Stimulated activated CD8-positive, alpha-beta memory T cell treated with anti-CD3 and anti-CD28 coated beads, Interleukin-4, amount 100 ng/mL, for 4 hours (primary cell): ENCODE measurements around the gene CLK2.
"Not testable (repeated sequence)": the region's sequence is repeated elsewhere in the genome, so short reads cannot be mapped to it uniquely, and the experiment has no call there.

Source experiments
- DNase-seq, 2 donors: peaks; one replicate each; pipeline ENCODE4 v3.0.0-alpha.2; 2020; ENCODE audit warnings: low read depth in 2 of 2, low spot score in 1 of 2

CLK2 gene

DNA sequence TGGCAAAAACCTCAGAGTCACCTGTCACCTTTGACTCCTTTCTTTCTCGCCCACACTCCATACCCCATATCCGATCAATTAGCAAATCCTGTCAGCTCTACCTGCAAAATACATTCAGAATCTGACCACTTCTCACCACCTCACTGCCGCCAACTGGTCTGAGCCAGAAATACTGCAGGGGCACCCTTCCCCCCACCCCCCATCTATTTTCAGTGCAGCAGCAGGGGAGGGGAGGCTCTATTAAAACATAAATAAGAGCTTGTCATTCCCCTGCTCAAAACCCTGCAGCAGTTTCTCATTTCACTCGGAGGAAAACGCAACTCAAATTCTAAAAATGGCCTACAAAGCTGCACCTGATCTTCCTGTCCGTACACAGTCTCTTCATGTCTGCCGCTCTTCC is 24.1 kb upstream of the CLK2 start:
- DNase-seq: no peak

DNA sequence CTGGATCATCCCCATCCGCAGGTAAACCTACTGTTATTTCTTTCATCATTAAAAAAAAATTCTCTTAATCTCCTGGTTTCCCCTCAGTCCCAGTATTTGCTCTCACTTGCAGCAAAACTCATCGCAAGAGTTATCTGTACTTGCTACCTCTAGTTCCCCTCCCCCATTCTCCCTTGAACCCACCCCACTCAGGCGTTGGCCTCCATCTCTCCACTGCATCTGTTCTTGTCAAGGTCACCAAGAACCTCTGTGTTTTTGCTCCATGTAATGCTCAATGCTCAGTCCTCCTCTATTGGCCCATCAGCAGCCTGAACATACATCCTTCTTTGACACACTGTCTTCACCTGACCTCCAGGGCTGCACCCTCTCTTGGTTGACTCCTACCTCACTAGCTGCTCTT is 23.4 kb upstream of the CLK2 start:
- no peak for DNase-seq

DNA sequence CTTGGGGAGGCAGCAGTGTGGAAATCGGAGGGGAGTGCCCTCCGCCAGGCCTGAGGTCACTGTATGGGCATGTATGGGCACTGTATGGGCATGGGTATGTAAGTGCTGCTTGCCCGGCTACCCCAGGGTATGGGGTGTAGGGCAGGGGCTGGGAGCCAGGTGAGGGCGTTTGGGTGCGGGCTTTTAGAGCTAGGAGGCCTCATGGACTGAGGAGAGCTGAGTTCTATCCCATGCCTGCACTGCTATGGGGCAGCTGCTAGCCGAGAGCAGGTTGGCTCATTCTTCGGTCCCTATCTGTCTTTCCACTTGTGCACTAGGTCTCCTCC is 22.6 kb upstream of the CLK2 start:
- no peak for DNase-seq

DNA sequence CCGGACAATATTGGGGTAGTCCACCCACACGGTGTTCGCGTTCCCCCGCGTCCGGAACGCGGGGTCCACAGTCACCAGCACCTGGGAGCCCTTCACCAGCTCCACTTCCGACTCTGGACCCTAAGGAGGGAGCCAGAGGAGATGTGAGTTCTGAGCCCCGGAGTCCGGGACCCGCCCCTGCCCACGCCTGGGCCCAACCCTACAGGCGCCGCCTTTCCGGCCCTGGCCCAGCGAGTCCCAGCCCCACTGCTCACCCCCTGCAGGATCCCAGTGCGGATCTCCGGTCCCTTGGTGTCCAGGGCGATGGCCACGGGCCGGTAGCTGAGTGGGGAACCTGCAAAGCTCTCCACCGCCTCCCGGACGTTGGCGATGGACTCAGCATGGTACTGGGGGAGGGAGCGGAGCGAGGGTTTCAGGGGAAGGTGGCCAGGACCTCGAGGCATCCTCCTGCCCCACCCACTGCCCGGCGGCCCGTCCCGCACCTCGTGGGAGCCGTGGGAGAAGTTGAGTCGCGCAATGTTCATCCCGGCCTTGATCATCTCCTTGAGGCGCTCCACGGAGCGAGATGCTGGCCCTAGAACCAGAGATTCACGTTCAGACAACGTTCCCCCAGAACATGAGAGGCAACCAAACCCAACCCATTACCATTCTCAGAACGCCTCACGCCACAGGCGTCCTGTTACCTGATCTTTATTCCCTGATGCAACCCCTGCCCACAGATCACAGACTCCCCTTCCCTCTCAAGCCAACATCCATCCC is 22.1 kb upstream of the CLK2 start:
- no peak for DNase-seq

DNA sequence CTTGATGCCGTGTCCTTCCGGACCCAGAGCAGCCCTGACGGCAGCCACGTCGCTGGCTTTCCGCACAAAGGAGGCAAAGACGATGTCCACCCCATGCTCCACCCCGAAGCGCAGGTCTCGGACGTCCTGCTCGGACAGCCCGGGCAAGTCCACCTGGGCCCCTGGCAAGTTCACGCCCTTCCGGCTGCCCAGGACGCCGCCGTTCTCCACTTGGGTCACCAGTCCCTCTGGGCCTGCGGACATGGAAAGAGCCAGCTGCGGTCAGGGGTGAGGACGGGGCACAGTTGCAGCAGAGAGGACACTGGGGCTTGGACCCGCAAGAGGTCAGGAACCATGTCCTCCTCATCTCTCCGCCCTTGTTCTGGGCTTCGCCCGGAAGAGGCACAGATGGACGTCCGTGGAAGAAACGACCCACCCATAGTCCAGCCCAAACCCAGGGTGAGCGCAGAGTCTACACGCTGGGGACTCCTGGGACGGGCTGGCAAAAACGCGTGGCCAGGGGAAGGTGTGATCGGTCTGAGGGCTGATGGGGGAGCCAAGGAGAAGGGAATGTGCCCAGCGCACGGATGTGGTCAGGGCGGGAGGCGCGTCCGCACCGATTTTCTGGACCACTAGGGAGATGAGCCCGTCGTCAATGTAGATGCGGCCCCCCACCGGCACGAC is 21.3 kb upstream of the CLK2 start:
- no peak for DNase-seq

DNA sequence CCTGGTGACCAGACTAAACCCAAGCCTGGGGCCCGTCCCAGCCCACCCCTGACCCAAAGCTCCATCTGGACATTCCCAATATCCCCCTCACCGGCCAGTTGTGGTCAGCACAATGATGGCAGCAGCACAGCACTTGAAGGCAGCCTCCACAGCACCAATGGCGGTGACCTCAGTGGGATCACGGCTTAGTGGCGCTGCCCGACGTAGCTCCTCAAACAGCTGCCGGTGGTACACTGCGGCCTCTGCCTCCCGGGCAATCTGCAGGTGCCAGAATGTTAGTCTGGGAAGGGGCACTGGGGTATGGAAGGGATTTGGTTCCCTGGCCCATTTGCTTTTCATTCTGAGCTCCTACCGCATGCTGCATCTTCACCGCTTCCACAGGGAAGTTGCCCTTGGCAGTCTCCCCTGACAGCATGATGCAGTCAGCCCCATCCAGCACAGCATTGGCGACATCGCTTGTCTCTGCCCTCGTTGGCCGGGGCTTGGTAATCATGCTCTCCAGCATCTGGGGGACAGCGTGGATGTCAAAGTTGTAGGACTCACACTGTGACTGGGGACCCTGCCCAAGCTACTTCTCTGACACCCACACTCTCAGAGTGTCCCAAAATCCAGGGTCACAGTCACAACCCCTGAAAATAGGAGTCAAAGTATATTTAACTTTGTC is 19.9 kb upstream of the CLK2 start:
- DNase-seq: no peak

DNA sequence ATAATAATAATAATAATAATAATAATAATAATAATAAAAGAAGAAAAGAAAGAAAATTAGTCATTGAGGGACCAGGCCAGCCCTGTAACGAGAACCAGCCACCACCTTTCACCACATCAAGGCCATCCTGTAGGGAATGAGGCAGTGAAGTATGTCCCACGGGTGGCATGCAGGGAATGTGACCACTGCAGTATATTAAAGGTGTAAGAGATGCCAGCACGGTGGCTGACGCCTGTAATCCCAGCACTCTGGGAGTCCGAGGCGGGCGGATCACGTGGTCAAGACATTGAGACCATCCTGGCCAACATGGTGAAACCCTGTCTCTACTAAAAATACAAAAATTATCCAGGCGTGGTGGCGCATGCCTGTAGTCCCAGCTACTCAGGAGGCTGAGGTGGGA is 17.7 kb upstream of the CLK2 start:
- DNase-seq: not testable (repeated sequence)

DNA sequence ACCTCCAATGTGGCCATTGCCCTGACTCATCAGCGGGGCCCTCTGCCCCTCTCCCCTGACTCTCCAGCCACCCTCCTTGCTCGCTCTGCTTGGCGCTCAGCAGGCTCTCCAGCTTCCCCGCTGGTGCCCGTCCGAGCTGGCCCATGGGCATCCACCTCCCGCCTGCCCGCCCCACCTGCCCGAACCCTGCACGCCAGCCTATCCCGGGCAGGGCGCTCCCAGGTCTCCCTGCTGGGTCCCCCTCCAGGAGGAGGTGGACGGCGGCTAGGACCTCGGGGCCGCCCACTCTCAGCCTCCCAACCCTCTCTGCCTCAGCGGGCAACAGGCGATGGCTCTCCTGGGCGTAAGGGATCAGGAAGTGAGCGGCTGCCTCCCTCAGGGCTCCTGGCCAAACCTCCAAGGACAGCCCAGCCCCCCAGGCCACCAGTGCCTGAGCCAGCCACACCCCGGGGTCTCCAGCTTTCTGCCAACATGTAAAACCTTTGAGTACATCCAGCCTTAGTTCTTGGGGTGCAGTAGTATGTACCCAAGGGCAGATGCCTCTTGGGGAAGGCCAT is 14.8 kb upstream of the CLK2 start:
- DNase-seq: no peak

DNA sequence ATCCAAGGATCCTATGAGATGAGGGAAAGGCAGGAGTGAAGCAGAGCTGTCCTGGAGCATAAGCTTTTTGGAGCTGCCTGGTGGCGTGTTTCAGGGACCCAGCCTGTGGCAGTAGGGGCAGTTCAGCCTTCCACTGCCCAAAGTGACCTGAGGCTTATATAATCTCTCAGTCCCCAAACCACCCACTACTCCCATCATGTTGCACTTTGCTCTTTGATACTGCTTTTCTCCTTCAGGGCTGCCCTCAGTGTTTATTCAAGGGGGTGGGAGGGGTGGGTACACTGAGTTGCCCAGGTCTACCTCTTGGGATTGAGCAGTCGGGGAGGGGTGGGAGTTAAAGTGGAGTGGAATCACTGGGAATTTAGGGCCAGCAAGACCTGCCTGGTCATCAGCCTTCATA is 13.2 kb upstream of the CLK2 start:
- no peak for DNase-seq

DNA sequence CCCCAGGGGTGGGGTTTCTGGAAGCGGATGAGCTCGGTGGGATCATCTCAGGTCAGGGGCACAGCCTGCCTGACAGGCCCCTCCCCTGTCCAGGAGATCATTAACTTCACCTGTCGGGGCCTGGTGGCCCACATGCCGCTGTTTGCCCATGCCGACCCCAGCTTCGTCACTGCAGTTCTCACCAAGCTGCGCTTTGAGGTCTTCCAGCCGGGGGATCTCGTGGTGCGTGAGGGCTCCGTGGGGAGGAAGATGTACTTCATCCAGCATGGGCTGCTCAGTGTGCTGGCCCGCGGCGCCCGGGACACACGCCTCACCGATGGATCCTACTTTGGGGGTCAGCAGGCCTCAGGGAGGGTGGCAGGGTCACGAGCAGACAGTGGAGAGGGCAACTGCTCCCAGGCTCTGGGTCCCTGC is 12.3 kb upstream of the CLK2 start:
- no peak for DNase-seq

DNA sequence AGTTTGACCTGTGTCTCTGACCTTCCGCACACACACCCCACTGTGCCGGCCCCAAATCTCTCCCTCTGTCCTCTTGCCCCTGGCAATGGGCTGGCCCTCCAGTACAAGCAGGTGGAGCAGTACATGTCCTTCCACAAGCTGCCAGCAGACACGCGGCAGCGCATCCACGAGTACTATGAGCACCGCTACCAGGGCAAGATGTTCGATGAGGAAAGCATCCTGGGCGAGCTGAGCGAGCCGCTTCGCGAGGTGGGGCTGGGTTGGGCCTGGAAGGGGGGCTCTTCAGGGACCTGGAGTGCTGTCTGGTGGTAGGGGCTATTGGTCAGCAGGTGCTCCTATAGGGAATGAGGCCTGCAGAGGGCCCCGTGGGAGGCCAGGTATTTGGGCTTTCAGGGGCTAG is 11.8 kb upstream of the CLK2 start:
- DNase-seq: no peak

DNA sequence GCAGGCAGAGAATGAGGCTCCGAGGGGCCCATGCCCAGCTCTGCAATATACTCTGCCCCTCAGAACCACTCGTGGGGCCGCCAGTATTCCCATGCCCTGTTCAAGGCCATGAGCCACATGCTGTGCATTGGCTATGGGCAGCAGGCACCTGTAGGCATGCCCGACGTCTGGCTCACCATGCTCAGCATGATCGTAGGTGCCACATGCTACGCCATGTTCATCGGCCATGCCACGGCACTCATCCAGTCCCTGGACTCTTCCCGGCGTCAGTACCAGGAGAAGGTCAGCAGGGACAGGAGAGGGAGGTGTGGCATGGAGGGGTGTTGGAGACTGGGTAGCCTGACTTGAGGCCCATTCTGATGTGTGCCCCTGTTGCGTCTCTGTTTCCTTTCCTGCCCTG is 11.2 kb upstream of the CLK2 start:
- DNase-seq: no peak

DNA sequence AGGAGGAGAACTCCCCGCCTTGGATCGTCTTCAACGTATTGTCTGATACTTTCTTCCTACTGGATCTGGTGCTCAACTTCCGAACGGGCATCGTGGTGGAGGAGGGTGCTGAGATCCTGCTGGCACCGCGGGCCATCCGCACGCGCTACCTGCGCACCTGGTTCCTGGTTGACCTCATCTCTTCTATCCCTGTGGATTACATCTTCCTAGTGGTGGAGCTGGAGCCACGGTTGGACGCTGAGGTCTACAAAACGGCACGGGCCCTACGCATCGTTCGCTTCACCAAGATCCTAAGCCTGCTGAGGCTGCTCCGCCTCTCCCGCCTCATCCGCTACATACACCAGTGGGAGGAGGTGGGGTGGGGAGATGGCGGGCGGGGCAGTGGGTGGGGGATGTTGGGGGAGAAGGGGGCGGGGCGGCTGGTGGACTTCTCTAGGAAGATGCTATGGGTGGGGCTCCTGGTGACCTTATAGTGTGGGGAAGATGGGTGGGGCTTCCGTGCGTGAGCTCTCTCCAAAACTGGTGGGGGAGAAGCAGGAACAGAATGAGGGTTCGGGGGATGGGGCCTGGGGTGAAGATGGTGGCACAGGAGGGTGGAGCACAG is 9.3 kb upstream of the CLK2 start:
- no peak for DNase-seq

DNA sequence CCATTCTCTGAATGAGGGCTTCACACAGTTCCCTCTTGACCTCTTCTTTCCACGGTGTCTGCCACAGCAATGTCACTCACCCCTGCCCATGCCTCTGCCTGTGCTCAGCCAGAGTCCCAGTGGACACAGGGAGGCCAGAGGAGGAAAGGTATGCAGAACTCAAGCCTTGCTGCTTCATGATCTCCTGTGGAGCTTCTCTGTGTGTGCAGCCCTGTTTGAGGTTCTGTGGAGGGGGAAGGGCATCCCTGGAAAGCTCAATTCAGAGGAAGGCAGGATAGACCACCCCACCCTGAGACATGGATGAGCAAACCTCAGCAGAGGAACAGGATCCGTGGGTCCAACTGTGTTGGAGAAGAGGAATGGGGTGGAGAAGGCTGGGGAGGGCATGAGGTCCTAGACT is 6.0 kb upstream of the CLK2 start:
- DNase-seq: no peak

DNA sequence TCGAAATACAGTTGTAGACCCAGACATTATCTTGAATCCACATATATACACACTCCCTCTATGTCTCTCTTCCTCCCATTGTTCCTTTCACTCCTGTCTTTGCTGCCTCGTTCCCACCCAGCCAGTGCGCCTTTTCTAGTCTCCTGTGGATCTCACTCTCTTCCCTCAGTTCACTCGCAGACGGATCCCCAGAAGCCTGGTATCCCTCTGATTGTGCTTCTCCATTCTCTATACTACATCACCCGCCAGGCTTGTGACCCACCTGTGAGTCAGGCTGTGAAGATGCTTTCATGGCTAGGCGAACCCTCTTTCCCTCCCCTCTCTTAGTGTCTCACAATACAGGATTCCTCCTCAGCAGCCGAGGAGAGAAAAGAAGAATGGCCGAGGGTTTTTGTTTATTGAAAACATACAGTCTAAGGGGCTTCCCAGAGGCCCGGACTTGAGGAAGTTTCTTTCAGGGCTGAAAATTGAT is 5.4 kb upstream of the CLK2 start:
- DNase-seq: no peak

DNA sequence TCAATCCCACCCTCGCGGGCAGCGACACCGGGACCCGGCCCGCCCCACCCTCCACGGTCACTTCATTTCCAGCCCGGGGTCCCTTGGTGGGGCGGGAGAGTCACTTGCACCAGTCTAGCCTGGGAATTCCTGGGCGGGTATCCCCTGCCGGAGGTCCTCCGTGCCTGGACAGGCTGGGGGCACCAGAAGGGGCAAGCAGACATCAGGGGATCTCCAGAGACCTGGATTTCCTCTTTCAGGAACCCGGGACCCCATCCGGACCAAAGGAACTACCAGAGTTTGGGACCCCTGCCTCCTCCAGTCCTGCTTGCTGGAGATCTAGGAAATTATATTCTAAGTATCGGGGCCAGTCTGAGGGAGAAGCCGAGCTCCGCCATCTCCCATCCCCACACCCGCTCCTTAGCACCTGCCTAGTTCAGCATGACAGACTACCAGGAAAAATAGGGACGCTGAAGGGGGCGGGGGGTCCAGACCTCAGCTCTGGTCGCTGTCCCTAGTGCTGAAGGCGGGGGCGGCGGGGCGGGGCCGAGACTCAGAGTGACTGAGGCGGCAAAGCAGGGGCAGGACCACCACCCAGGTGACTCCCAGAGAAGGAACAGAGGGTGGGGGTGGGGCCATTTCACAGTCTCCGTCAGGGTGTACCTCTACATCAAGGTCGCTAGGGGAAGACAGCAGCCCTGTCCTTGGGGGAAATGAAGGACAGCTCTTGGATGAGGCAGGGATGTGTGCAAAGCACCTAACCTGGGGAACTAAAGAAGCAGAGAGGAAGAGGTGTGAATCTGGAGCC is 4.8 kb upstream of the CLK2 start:
- peak; percentile 52 to 62 for DNase-seq

DNA sequence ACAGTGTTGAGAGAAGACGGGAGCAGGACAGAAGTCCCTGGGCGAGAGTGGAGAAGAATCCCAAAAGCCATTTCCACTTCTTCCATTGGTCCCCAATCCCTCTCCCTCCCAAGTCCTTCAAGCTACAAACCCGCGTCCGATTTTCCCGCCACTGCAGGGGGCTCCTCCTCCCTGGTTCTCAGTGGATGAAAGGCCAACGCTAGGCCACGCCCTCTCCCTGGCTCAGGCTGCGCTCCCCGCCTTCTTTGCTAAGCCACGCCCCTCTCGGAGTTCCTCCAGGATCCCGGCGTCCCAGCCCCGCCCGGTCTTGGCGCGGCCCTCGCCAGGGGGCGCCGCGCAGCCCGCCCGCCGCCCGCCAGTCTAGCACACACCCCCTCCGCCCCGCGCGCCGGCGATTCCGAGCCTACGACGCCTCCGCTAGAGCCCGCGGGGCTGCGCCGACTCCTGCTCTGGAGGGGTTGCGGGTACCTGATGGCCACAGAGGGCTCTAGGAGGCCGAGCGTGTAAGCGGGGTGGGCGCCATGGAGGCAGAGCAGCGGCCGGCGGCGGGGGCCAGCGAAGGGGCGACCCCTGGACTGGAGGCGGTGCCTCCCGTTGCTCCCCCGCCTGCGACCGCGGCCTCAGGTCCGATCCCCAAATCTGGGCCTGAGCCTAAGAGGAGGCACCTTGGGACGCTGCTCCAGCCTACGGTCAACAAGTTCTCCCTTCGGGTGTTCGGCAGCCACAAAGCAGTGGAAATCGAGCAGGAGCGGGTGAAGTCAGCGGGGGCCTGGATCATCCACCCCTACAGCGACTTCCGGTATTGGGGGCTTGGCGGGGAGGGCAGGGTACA is 4.0 kb upstream of the CLK2 start, which contains the start of gene HCN3:
TSS of gene HCN3 (plus strand) at position 394 of the 832 bp plus-strand sequence. CDS start at position 522, 128 bp downstream.
- peak; percentile 86 to 90 for DNase-seq

DNA sequence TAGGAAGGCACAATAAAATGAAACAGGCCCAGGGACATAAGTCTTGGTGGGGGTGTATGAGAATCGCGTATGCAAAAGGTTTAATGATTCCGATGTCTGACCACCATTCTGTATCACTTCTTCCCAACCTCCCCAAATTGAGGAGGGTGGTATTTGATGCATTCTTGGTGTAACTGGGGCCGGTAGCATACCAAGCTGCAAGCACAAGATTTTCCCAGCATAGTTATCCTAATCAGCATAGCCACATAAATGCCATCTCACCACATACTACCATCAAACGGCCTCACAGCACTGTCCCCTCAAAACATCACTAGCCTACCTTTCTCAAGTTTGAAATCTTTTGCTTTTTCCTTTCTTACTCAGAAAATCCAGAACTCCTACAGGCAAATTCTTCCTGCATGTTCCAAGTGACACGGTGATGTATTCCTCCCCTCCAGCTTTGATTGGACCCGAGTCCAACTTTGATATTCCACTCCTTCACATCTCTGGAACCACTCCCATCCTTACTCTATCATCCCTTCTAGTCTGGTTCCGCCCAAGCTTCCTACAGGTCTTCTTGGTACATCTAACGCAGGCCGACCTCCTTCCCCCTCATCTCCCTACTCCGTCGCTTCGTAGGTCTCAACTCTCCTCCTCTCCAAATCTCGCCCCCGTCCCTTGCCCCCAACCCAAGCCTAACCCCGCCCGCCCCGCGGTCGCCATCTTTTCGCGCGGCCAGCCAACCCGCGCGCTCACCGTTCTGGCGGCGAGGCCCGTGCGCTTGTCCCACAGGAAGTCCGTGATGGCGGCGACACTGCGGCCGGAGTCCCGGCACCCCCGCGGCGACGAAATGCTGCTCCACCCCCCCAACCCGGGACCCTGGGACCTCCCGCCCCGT is 600 bp downstream of the CLK2 start:
- no peak for DNase-seq

DNA sequence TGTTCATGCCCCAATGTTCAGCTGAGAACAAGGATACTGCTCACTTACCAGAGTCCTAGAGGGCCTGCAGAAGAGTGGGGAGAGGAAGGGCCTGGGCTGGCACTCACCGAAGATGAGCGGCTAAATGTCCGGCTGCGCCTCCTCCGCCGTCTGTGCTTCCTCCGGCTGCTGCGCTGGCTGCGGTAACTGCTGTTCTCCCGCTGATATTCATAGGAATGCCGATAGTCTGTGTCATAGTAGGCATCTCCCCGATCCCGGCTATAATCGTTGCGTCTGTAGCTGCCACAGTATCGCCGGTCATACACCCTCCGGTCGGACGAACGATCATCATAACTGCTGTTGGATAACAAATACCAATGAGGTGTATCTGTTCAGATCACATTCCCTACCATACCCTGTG is 3.9 kb downstream of the CLK2 start:
- no peak for DNase-seq
